ENCODE results near the gene CNPY3.
"Not testable (repeated sequence)": the region's sequence is repeated elsewhere in the genome, so short reads cannot be mapped to it uniquely, and the experiment has no call there.

The CNPY3 gene

GRCh38 chr6:42916288-42916687, 13.0 kb upstream of the CNPY3 start:
- DNase-seq, result no peak

GRCh38 chr6:42921801-42922200, 7.5 kb upstream of the CNPY3 start:
- DNase-seq, result no peak

GRCh38 chr6:42923666-42924065, 5.6 kb upstream of the CNPY3 start:
- no peak for DNase-seq

GRCh38 chr6:42925248-42925857, 3.9 kb upstream of the CNPY3 start:
- DNase-seq, result no peak

GRCh38 chr6:42929821-42930360, 611 bp downstream of the CNPY3 start:
- DNase-seq, result no peak

GRCh38 chr6:42932412-42932811, 3.1 kb downstream of the CNPY3 start:
- DNase-seq, result no peak

- no peak for DNase-seq
Measured at GRCh38 chr6:42933205-42933604, 3.9 kb downstream of the CNPY3 start.

- DNase-seq, result no peak
Measured at GRCh38 chr6:42935322-42935721, 6.0 kb downstream of the CNPY3 start.

GRCh38 chr6:42936398-42936797, 7.1 kb downstream of the CNPY3 start:
- DNase-seq, result no peak

- no peak for DNase-seq
Measured at GRCh38 chr6:42937548-42938427, 8.5 kb downstream of the CNPY3 start.

- DNase-seq, result no peak
Measured at GRCh38 chr6:42938428-42938796, 9.1 kb downstream of the CNPY3 start.

- DNase-seq, result no peak
Measured at GRCh38 chr6:42938987-42939809, 9.9 kb downstream of the CNPY3 start.

GRCh38 chr6:42939810-42940167, 10.5 kb downstream of the CNPY3 start:
- no peak for DNase-seq

GRCh38 chr6:42940493-42941045, 11.3 kb downstream of the CNPY3 start:
- DNase-seq, result no peak

GRCh38 chr6:42941356-42941755, 12.1 kb downstream of the CNPY3 start:
- not testable (repeated sequence) for DNase-seq

GRCh38 chr6:42942444-42942843, 13.2 kb downstream of the CNPY3 start:
- DNase-seq, result no peak

GRCh38 chr6:42947950-42948349, 18.7 kb downstream of the CNPY3 start:
- no peak for DNase-seq

GRCh38 chr6:42952389-42952788, 23.1 kb downstream of the CNPY3 start:
- no peak for DNase-seq

GRCh38 chr6:42954405-42954804, 25.1 kb downstream of the CNPY3 start:
- not testable (repeated sequence) for DNase-seq

GRCh38 chr6:42958125-42958524, 28.8 kb downstream of the CNPY3 start:
- no peak for DNase-seq

- no peak for DNase-seq
Measured at GRCh38 chr6:42959917-42960242, 30.6 kb downstream of the CNPY3 start.

GRCh38 chr6:42960243-42961019, 31.2 kb downstream of the CNPY3 start, which contains the start of gene GNMT:
TSS of gene GNMT (plus strand) at chr6:42960754. CDS start at chr6:42960768, 14 bp downstream.
- DNase-seq, result peak; percentile 78

All from retina (tissue), 1 donor.